Karpas-422 (cell line): Measurements from ENCODE around the gene CAMKMT. TPM values are rescaled to one million over a fixed set of nuclear protein-coding genes. Genes with fewer than 3 reads are reported as not detected.

Experiments
- DNase-seq: peaks from one replicate; pipeline ENCODE4 v3.0.0-alpha.2; 2015
- H2AFZ ChIP-seq: fragments of 200-600 bp; sonication (generic); 2 replicates; pipeline ENCODE4 v1.6.1; 2014; ENCODE audit warnings: antibody characterized with exemption, low read length, mixed read lengths
- H3K27ac ChIP-seq: fragments of 200-600 bp; sonication (generic); 2 replicates; pipeline ENCODE4 v1.5.1; 2014; ENCODE audit warnings: mild to moderate bottlenecking, low read length, moderate library complexity
- H3K27me3 ChIP-seq: fragments of 200-600 bp; sonication (generic); 2 replicates; pipeline ENCODE4 v1.6.1; 2014; ENCODE audit warnings: low read length, mixed read lengths
- H3K36me3 ChIP-seq: fragments of 200-600 bp; sonication (generic); 2 replicates; pipeline ENCODE4 v1.6.1; 2014; ENCODE audit warnings: low read length, mixed read lengths; ENCODE audit not compliant: insufficient read depth
- H3K4me1 ChIP-seq: fragments of 200-600 bp; sonication (generic); 2 replicates; pipeline ENCODE4 v1.6.1; 2014; ENCODE audit warnings: mild to moderate bottlenecking, low read length, mixed read lengths
- H3K4me2 ChIP-seq: fragments of 200-600 bp; sonication (generic); 2 replicates; pipeline ENCODE4 v1.6.1; 2014; ENCODE audit warnings: low read length, low read depth, mild to moderate bottlenecking; ENCODE audit not compliant: poor library complexity, severe bottlenecking
- H3K4me3 ChIP-seq: fragments of 200-600 bp; sonication (generic); 2 replicates; pipeline ENCODE4 v1.5.1; 2014; ENCODE audit warnings: mild to moderate bottlenecking, antibody characterized with exemption, low read length, mixed read lengths
- H3K79me2 ChIP-seq: fragments of 200-600 bp; sonication (generic); 2 replicates; pipeline ENCODE4 v1.6.1; 2014; ENCODE audit warnings: mild to moderate bottlenecking, low read length, mixed read lengths
- H3K9ac ChIP-seq: fragments of 200-600 bp; sonication (generic); 2 replicates; pipeline ENCODE4 v1.6.0; 2014; ENCODE audit warnings: low read length
- H3K9me2 ChIP-seq: fragments of 200-600 bp; sonication (generic), shearing (Covaris generic); replicated peaks from 2 replicates; pipeline ENCODE4 v1.6.0; 2014; ENCODE audit warnings: mild to moderate bottlenecking, low read length, moderate library complexity; ENCODE audit not compliant: insufficient read depth
- H3K9me3 ChIP-seq: fragments of 300-700, 200-600 bp; sonication (generic); 2 replicates; pipeline ENCODE4 v1.6.1; 2014; ENCODE audit warnings: low read length, mixed read lengths
- H4K20me1 ChIP-seq: fragments of 200-600 bp; sonication (generic); 2 replicates; pipeline ENCODE4 v1.6.1; 2014; ENCODE audit warnings: mild to moderate bottlenecking, antibody characterized with exemption, low read length, low read depth; ENCODE audit not compliant: insufficient read depth
- total RNA-seq: library from RNA; depleted of rRNA; stranded (reverse); fragments of >200 nt; shearing (Covaris generic); gene quantifications from 2 replicates; pipeline ENCODE4 v1.2.3, GENCODE V29; 2014; ENCODE audit warnings: low replicate concordance

CAMKMT gene
- total RNA-seq, 1 experiment from 2014 or later: 30.8 TPM

- no peaks in the 10 kb centered on the region for H3K9me2 ChIP-seq
- H4K20me1 ChIP-seq: no peaks in the 10 kb centered on the region
- H3K4me3 ChIP-seq: no peak overlapping the region
- peaks cover 21% of the 10 kb centered on the region for H3K79me2 ChIP-seq
- H3K27me3 ChIP-seq: no peaks in the 10 kb centered on the region
- no peak overlapping the region for H3K4me2 ChIP-seq
- H3K9ac ChIP-seq: no peak overlapping the region
- H2AFZ ChIP-seq: no peak overlapping the region
- H3K9me3 ChIP-seq: no peaks in the 10 kb centered on the region
- peak; percentile 82 for DNase-seq
- peaks cover 8% of the 10 kb centered on the region for H3K4me1 ChIP-seq
- H3K36me3 ChIP-seq: no peaks in the 10 kb centered on the region
- H3K27ac ChIP-seq: no peak overlapping the region
Observed at GRCh38 chr2:44392338-44392943, 30.7 kb downstream of the CAMKMT start.

GRCh38 chr2:44397447-44398175, 35.9 kb downstream of the CAMKMT start:
- Histone ChIP-seq H3K4me2 (no peak overlapping the region), H2AFZ (no peak overlapping the region), H3K9me2 (no peaks in the 10 kb centered on the region), H3K27ac (no peak overlapping the region), H3K4me1 (no peaks in the 10 kb centered on the region), H3K27me3 (no peaks in the 10 kb centered on the region), H3K79me2 (peaks cover 12% of the 10 kb centered on the region; the same call in 1 of the 2 replicates), H3K36me3 (no peaks in the 10 kb centered on the region), H4K20me1 (no peaks in the 10 kb centered on the region), H3K9ac (no peak overlapping the region), H3K4me3 (no peak overlapping the region), H3K9me3 (no peaks in the 10 kb centered on the region)
- no peak for DNase-seq

GRCh38 chr2:44398243-44398897, 36.6 kb downstream of the CAMKMT start:
- Histone ChIP-seq H3K9me3 (no peaks in the 10 kb centered on the region), H2AFZ (no peak overlapping the region), H3K4me3 (no peak overlapping the region), H3K4me1 (no peaks in the 10 kb centered on the region), H3K36me3 (no peaks in the 10 kb centered on the region), H3K9ac (no peak overlapping the region), H4K20me1 (no peaks in the 10 kb centered on the region), H3K4me2 (no peak overlapping the region), H3K27me3 (no peaks in the 10 kb centered on the region), H3K79me2 (peaks cover 12% of the 10 kb centered on the region; the same call in 1 of the 2 replicates), H3K9me2 (no peaks in the 10 kb centered on the region), H3K27ac (no peak overlapping the region)
- no peak for DNase-seq

GRCh38 chr2:44420725-44421124, 59.0 kb downstream of the CAMKMT start:
- no peak for DNase-seq
- no peaks in the 10 kb centered on the region for H3K4me1 ChIP-seq
- H3K9ac ChIP-seq: no peak overlapping the region
- H3K4me3 ChIP-seq: no peak overlapping the region
- H3K4me2 ChIP-seq: no peak overlapping the region
- no peaks in the 10 kb centered on the region for H3K36me3 ChIP-seq
- H2AFZ ChIP-seq: no peak overlapping the region
- H3K9me2 ChIP-seq: no peaks in the 10 kb centered on the region
- no peaks in the 10 kb centered on the region for H3K27me3 ChIP-seq
- 0 out of 2 replicates have a peak, but pooled peaks cover 6% of the 10 kb centered on the region for H3K79me2 ChIP-seq
- H3K9me3 ChIP-seq: no peaks in the 10 kb centered on the region
- H4K20me1 ChIP-seq: no peaks in the 10 kb centered on the region
- H3K27ac ChIP-seq: no peak overlapping the region

GRCh38 chr2:44424211-44424610, 62.5 kb downstream of the CAMKMT start:
- H3K4me1 ChIP-seq: no peaks in the 10 kb centered on the region
- H3K4me2 ChIP-seq: no peak overlapping the region
- no peaks in the 10 kb centered on the region for H3K9me3 ChIP-seq
- no peak overlapping the region for H3K4me3 ChIP-seq
- no peak overlapping the region for H3K27ac ChIP-seq
- H3K36me3 ChIP-seq: no peaks in the 10 kb centered on the region
- H3K79me2 ChIP-seq: 0 out of 2 replicates have a peak, but pooled peaks cover 1% of the 10 kb centered on the region
- no peaks in the 10 kb centered on the region for H3K9me2 ChIP-seq
- DNase-seq: no peak
- H3K9ac ChIP-seq: no peak overlapping the region
- H2AFZ ChIP-seq: no peak overlapping the region
- H4K20me1 ChIP-seq: no peaks in the 10 kb centered on the region
- H3K27me3 ChIP-seq: no peaks in the 10 kb centered on the region

- H3K9me3 ChIP-seq: no peaks in the 10 kb centered on the region
- no peaks in the 10 kb centered on the region for H3K9me2 ChIP-seq
- no peak overlapping the region for H3K9ac ChIP-seq
- no peak overlapping the region for H3K4me2 ChIP-seq
- H3K27ac ChIP-seq: no peak overlapping the region
- no peaks in the 10 kb centered on the region for H3K4me1 ChIP-seq
- no peak for DNase-seq
- no peaks in the 10 kb centered on the region for H3K79me2 ChIP-seq
- H3K27me3 ChIP-seq: no peaks in the 10 kb centered on the region
- H3K36me3 ChIP-seq: no peaks in the 10 kb centered on the region
- no peak overlapping the region for H2AFZ ChIP-seq
- H4K20me1 ChIP-seq: peaks cover 4% of the 10 kb centered on the region; the same call in 1 of the 2 replicates
- H3K4me3 ChIP-seq: no peak overlapping the region
Observed at GRCh38 chr2:44429034-44429433, 67.3 kb downstream of the CAMKMT start.

GRCh38 chr2:44430342-44430741, 68.6 kb downstream of the CAMKMT start:
- no peak overlapping the region for H2AFZ ChIP-seq
- no peak for DNase-seq
- no peaks in the 10 kb centered on the region; the same call in 1 of the 2 replicates for H3K79me2 ChIP-seq
- H3K27ac ChIP-seq: no peak overlapping the region
- H3K4me1 ChIP-seq: no peaks in the 10 kb centered on the region
- H4K20me1 ChIP-seq: peaks cover 8% of the 10 kb centered on the region
- no peak overlapping the region for H3K4me2 ChIP-seq
- no peaks in the 10 kb centered on the region for H3K9me2 ChIP-seq
- H3K4me3 ChIP-seq: no peak overlapping the region
- no peaks in the 10 kb centered on the region for H3K9me3 ChIP-seq
- no peak overlapping the region for H3K9ac ChIP-seq
- H3K36me3 ChIP-seq: no peaks in the 10 kb centered on the region
- no peaks in the 10 kb centered on the region for H3K27me3 ChIP-seq

GRCh38 chr2:44433895-44434294, 72.1 kb downstream of the CAMKMT start:
- no peaks in the 10 kb centered on the region for H3K36me3 ChIP-seq
- no peak overlapping the region for H3K27ac ChIP-seq
- H3K4me2 ChIP-seq: no peak overlapping the region
- no peak overlapping the region for H3K9ac ChIP-seq
- no peak for DNase-seq
- no peak overlapping the region for H2AFZ ChIP-seq
- H4K20me1 ChIP-seq: peaks cover 12% of the 10 kb centered on the region
- H3K27me3 ChIP-seq: no peaks in the 10 kb centered on the region
- no peak overlapping the region for H3K4me3 ChIP-seq
- H3K9me2 ChIP-seq: no peaks in the 10 kb centered on the region
- H3K79me2 ChIP-seq: no peaks in the 10 kb centered on the region; the same call in 1 of the 2 replicates
- no peaks in the 10 kb centered on the region for H3K9me3 ChIP-seq
- no peaks in the 10 kb centered on the region for H3K4me1 ChIP-seq
